Mesendoderm (in vitro differentiated cells): ENCODE results near the gene GPR152.

Experiments used
- DNase-seq: peaks from one replicate; pipeline ENCODE4 v3.0.0; 2013
- H2AK5ac ChIP-seq: 2 replicates; pipeline ENCODE4 v1.6.1; 2013; ENCODE audit warnings: low read length, inconsistent platforms
- H2BK120ac ChIP-seq: 2 replicates; pipeline ENCODE4 v1.6.1; 2013; ENCODE audit warnings: low read depth, mild to moderate bottlenecking, low read length, moderate library complexity, mixed read lengths
- H2BK15ac ChIP-seq: replicated peaks from 2 replicates; pipeline ENCODE4 v1.6.1; 2013; ENCODE audit warnings: low read depth, mild to moderate bottlenecking, moderate library complexity
- H2BK5ac ChIP-seq: 2 replicates; pipeline ENCODE4 v1.6.1; 2013; ENCODE audit warnings: low read length, inconsistent platforms
- H3K18ac ChIP-seq: 2 replicates; pipeline ENCODE4 v1.6.1; 2013; ENCODE audit warnings: mild to moderate bottlenecking, low read length, mixed read lengths
- H3K23ac ChIP-seq: one replicate; pipeline ENCODE4 v1.6.1; 2013; ENCODE audit warnings: low read length
- H3K27ac ChIP-seq: 2 replicates; pipeline ENCODE4 v1.5.1; 2013; ENCODE audit warnings: low read depth, mild to moderate bottlenecking, inconsistent platforms, low read length, moderate library complexity
- H3K27me3 ChIP-seq: 2 replicates; pipeline ENCODE4 v1.6.1; 2013; ENCODE audit warnings: low read length, control low read depth, mild to moderate bottlenecking, inconsistent platforms; ENCODE audit not compliant: insufficient read depth, poor library complexity
- H3K36me3 ChIP-seq: 2 replicates; pipeline ENCODE4 v1.6.1; 2013; ENCODE audit warnings: low read length, inconsistent platforms; ENCODE audit not compliant: control insufficient read depth, insufficient read depth
- H3K4ac ChIP-seq: one replicate; pipeline ENCODE4 v1.6.1; 2013; ENCODE audit warnings: low read depth, mild to moderate bottlenecking, low read length, moderate library complexity
- H3K4me1 ChIP-seq: 2 replicates; pipeline ENCODE4 v1.6.1; 2013; ENCODE audit warnings: low read depth, low read length, inconsistent platforms; ENCODE audit not compliant: control insufficient read depth
- H3K4me2 ChIP-seq: 2 replicates; pipeline ENCODE4 v1.6.1; 2013; ENCODE audit warnings: low read length
- H3K4me3 ChIP-seq: 2 replicates; pipeline ENCODE4 v1.5.1; 2013; ENCODE audit warnings: mild to moderate bottlenecking, low read length
- H3K56ac ChIP-seq: one replicate; pipeline ENCODE4 v1.6.1; 2013; ENCODE audit warnings: low read length
- H3K79me1 ChIP-seq: 2 replicates; pipeline ENCODE4 v1.6.1; 2013; ENCODE audit warnings: low read length, inconsistent platforms
- H3K79me2 ChIP-seq: 2 replicates; pipeline ENCODE4 v1.6.1; 2013; ENCODE audit warnings: mild to moderate bottlenecking, low read length; ENCODE audit not compliant: control insufficient read depth, insufficient read depth
- H3K9ac ChIP-seq: 2 replicates; pipeline ENCODE4 v1.6.1; 2013; ENCODE audit warnings: low read length, inconsistent platforms
- H4K5ac ChIP-seq: one replicate; pipeline ENCODE4 v1.6.1; 2013; ENCODE audit warnings: low read length
- H4K8ac ChIP-seq: one replicate; pipeline ENCODE4 v1.6.1; 2013; ENCODE audit warnings: low read depth, mild to moderate bottlenecking, control low read depth, low read length, moderate library complexity
- WGBS: extraction: QIAGEN DNeasy Blood & Tissue Kit; methylation state at CpG from one replicate; pipeline ENCODE4 v1.1.7; 2013; ENCODE audit warnings: low lambda C conversion rate, missing lambda C conversion rate; ENCODE audit not compliant: insufficient coverage; ENCODE audit errors: extremely low coverage; 5-methylcytosine and 5-hydroxymethylcytosine counted together

Gene GPR152

GRCh38 chr11:67433536-67434394 lies 18.8 kb downstream of the GPR152 start:
- Histone ChIP-seq H3K79me1 (peaks cover 7% of the 10 kb centered on the region), H3K4ac (no peak overlapping the region), H2BK5ac (no peak overlapping the region), H3K27ac (no peak overlapping the region), H2BK15ac (no peak overlapping the region), H4K5ac (no peak overlapping the region), H3K56ac (no peak overlapping the region), H3K4me1 (peaks cover 2% of the 10 kb centered on the region), H4K8ac (no peak overlapping the region), H3K9ac (no peak overlapping the region), H3K36me3 (peaks cover 5% of the 10 kb centered on the region), H3K4me3 (no peak overlapping the region), H3K4me2 (no peak overlapping the region), H3K18ac (no peak overlapping the region), H2BK120ac (no peak overlapping the region), H2AK5ac (no peak overlapping the region), H3K27me3 (no peaks in the 10 kb centered on the region), H3K79me2 (peaks cover 7% of the 10 kb centered on the region), H3K23ac (no peak overlapping the region)
- no CpG with 5 or more reads among the region's 22 CpGs for WGBS
- no peak for DNase-seq

- H2BK5ac ChIP-seq, result no peak overlapping the region
- no peak overlapping the region for H3K56ac ChIP-seq
- H3K36me3 ChIP-seq, result peaks cover 5% of the 10 kb centered on the region
- H4K8ac ChIP-seq, result no peak overlapping the region
- no peak overlapping the region for H3K23ac ChIP-seq
- no peak overlapping the region for H3K4me3 ChIP-seq
- no peak for DNase-seq
- no peak overlapping the region for H2BK15ac ChIP-seq
- no peaks in the 10 kb centered on the region for H3K27me3 ChIP-seq
- H3K27ac ChIP-seq, result no peak overlapping the region
- no peak overlapping the region for H3K18ac ChIP-seq
- H3K79me2 ChIP-seq, result peaks cover 9% of the 10 kb centered on the region
- H2BK120ac ChIP-seq, result no peak overlapping the region
- no peak overlapping the region for H4K5ac ChIP-seq
- peaks cover 9% of the 10 kb centered on the region for H3K79me1 ChIP-seq
- no peak overlapping the region for H2AK5ac ChIP-seq
- WGBS, result no CpG with 5 or more reads among the region's 22 CpGs
- no peak overlapping the region for H3K9ac ChIP-seq
- no peak overlapping the region for H3K4ac ChIP-seq
- H3K4me2 ChIP-seq, result no peak overlapping the region
- peaks cover 2% of the 10 kb centered on the region for H3K4me1 ChIP-seq
Measured at GRCh38 chr11:67432655-67433349, 19.7 kb downstream of the GPR152 start.

GRCh38 chr11:67431346-67432249 lies 20.9 kb downstream of the GPR152 start:
- DNase-seq, result no peak
- Histone ChIP-seq H2BK5ac (no peak overlapping the region), H3K56ac (no peak overlapping the region), H2AK5ac (no peak overlapping the region), H3K79me1 (peaks cover 9% of the 10 kb centered on the region), H3K27ac (no peak overlapping the region), H3K4me1 (peaks cover under 1% of the 10 kb centered on the region), H3K23ac (no peak overlapping the region), H3K4me3 (no peak overlapping the region), H3K79me2 (peaks cover 9% of the 10 kb centered on the region), H3K4me2 (no peak overlapping the region), H2BK120ac (no peak overlapping the region), H3K18ac (no peak overlapping the region), H3K27me3 (no peaks in the 10 kb centered on the region), H3K9ac (no peak overlapping the region), H2BK15ac (no peak overlapping the region), H3K4ac (no peak overlapping the region), H4K5ac (no peak overlapping the region), H4K8ac (no peak overlapping the region), H3K36me3 (peaks cover 5% of the 10 kb centered on the region)
- WGBS, result no CpG with 5 or more reads among the region's 24 CpGs

GRCh38 chr11:67429722-67430121 lies 22.8 kb downstream of the GPR152 start:
- Histone ChIP-seq H3K27ac (no peak overlapping the region), H3K4ac (no peak overlapping the region), H3K18ac (no peak overlapping the region), H2BK15ac (no peak overlapping the region), H2BK5ac (no peak overlapping the region), H2AK5ac (no peak overlapping the region), H3K36me3 (peaks cover 5% of the 10 kb centered on the region), H3K56ac (no peak overlapping the region), H3K23ac (no peak overlapping the region), H4K5ac (no peak overlapping the region), H3K79me1 (peaks cover 9% of the 10 kb centered on the region), H2BK120ac (no peak overlapping the region), H3K4me2 (no peak overlapping the region), H3K27me3 (no peaks in the 10 kb centered on the region), H3K4me3 (no peak overlapping the region), H4K8ac (no peak overlapping the region), H3K79me2 (peaks cover 9% of the 10 kb centered on the region), H3K4me1 (no peaks in the 10 kb centered on the region), H3K9ac (no peak overlapping the region)
- WGBS, result no CpG with 5 or more reads among the region's 11 CpGs
- DNase-seq, result no peak

GRCh38 chr11:67429038-67429668 lies 23.4 kb downstream of the GPR152 start:
- peaks cover 9% of the 10 kb centered on the region for H3K79me1 ChIP-seq
- H2BK15ac ChIP-seq, result no peak overlapping the region
- peaks cover 2% of the 10 kb centered on the region for H3K36me3 ChIP-seq
- H3K23ac ChIP-seq, result no peak overlapping the region
- H3K4ac ChIP-seq, result no peak overlapping the region
- no peak overlapping the region for H4K8ac ChIP-seq
- H4K5ac ChIP-seq, result no peak overlapping the region
- peak overlapping the region; percentile 99 for H3K56ac ChIP-seq
- H3K27ac ChIP-seq, result no peak overlapping the region
- no peak overlapping the region for H2AK5ac ChIP-seq
- DNase-seq, result no peak
- H3K9ac ChIP-seq, result peak overlapping the region; percentile 98
- H3K79me2 ChIP-seq, result peaks cover 9% of the 10 kb centered on the region
- H3K4me2 ChIP-seq, result peak overlapping the region; percentile 100
- WGBS, result no CpG with 5 or more reads among the region's 12 CpGs
- H3K18ac ChIP-seq, result no peak overlapping the region
- H3K4me3 ChIP-seq, result peak overlapping the region; percentile 93
- no peak overlapping the region for H2BK120ac ChIP-seq
- H2BK5ac ChIP-seq, result no peak overlapping the region
- no peaks in the 10 kb centered on the region for H3K4me1 ChIP-seq
- no peaks in the 10 kb centered on the region for H3K27me3 ChIP-seq
